ENCODE results near the gene OOSP4A.

The OOSP4A gene
- 0 reads per million in 2 donors for total RNA-seq

GRCh38 chr11:59963733-59964132 lies at the start of gene OOSP4A:
Gene OOSP4A (plus strand): TSS chr11:59964033. CDS start chr11:59964033, 0 bp downstream.
- no peak for DNase-seq

DNA sequence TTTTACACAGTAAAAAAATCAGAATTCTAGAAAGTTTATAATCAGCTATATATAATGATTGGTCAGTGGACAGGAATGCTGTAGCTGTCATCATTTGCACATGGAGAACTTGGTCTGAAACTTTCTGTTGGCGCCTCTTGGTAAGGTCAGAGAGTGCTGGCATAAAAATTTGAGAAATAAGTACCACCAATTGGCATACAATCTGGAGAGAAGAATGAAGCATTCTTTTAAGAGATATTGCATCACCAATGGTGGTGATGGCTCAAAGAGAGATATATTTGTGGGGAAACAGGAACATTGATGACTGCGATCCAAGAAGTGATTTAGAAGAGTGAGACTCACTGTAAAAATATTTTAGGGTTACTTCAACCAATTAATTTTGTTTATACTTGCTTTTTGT lies 45.4 kb upstream of the OOSP4A start:
- no peak for DNase-seq

- peak in 1 of 5 experiments; percentile 24 for DNase-seq
These were observed 44.7 kb upstream of the OOSP4A start for GRCh38 chr11:59918987-59919589.

DNA sequence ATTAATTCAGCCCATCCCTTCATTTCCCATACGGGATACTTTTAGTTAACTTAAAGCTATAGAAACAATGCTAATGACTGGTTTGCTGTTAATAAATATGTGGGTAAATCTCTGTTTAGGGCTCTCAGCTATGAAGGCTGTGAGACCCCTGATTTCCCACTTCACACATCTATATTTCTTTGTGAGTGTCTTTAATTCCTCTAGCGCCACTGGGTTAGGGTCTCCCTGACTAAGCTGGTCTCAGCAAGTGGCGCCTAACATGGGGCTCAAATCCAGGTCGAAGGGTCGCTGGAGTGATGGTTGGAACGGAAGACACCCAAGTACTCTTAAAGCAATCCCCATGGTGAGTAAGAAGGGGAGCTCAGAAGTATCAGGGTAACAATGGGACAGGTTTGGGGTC lies 40.0 kb upstream of the OOSP4A start:
- peak in 1 of 5 experiments; percentile 14 for DNase-seq

- no peak for DNase-seq
These were observed 32.1 kb upstream of the OOSP4A start for GRCh38 chr11:59931688-59932087.

GRCh38 chr11:59938132-59938531 lies 25.7 kb upstream of the OOSP4A start, which contains the start of gene OOSP1:
Gene OOSP1 (plus strand): TSS chr11:59938432. CDS start chr11:59938455, 23 bp downstream.
- no peak for DNase-seq

- no peak for DNase-seq
These were observed 25.1 kb upstream of the OOSP4A start for GRCh38 chr11:59938718-59939117.

DNA sequence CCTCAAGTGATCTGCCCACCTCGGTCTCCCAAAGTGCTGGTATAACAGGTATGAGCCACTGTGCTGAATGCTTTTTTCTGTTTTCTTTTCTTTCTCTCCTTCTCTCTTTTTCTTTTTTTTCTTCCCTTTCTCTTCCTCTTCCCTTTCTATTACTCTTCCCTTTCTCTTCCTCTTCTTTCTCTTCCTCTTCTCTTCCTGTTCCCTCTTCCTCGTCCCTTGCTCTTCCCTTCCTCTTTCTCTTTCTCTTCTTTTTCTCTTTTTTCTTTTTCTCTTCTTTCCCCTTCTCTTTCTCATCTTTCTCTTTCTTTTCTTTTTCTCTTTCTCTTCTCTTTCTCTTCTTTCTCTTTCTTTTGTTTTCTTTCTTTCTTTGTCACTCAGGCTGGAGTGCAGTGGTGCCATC lies 24.4 kb upstream of the OOSP4A start:
- DNase-seq: no peak

DNA sequence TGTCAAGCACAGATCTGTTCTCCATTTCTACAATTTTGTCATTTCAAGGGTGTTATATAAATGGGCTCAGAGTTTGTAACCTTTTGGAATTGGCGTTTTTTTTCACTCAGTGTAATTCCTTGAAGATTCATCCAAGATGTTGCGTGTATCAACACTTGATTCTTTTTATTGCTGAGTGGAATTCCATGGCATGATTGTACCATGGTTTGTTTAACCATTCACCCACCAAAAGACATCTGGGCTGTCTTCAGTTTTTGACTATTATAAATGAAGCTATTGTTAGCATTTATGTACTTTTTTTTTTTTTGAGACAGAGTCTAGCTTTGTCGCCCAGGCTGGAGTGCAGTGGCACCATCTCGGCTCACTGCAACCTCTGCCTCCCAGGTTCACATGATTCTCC lies 22.7 kb upstream of the OOSP4A start:
- DNase-seq: no peak

DNA sequence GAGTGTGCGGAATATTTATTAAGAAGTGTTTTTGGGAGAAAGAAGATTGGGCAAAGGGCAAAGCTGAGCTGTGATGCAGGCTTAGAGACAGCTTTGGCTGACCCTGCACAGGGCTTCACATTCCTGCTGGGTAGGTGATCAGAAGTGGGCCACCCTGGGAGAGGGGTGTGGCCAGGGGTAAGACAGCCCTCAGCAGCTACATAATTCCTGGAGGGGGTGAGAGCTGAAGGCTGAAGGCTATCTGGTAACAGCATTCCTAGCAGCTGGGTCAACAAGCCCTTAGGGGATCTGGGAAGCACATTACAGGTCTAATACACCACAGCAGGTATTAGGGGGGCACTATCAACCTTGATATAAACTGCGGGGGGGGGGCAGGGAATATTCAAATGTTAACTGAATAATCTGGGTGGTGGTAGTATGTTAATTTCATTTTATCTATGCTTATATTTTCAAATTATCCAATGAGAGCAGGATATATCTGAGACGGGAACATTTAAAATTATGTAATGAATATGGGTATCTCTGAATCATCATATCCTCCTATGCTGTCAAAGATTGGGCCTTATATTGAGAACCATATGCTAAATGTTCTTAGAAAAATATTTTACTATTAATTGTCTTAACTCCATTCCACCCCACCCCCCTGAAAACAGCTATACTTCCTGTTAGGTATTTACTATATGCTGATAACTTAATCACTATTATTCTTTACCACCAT lies 19.7 kb upstream of the OOSP4A start:
- DNase-seq: no peak

DNA sequence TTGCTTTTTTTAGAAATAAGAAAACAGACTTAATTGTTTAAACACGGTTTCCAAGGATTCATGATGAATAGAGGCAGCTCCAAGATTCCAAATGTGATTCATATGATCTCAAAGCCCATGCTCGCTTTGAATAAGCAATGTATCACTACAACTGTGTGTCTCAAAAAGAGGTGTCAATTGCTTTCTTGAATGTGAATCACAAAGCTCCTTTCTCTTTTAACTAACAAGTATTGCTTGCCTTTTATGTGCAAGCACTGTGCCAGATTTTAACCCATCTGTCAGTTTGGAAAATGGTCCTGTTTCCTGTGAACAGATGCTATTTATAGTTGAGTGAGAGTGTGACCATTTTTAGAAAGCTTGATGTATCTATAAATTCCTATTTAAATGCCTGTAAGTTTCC lies 19.1 kb upstream of the OOSP4A start:
- DNase-seq: no peak

- no peak for DNase-seq
These were observed 10.2 kb upstream of the OOSP4A start for GRCh38 chr11:59953463-59954218.

GRCh38 chr11:59954219-59954847 lies 9.5 kb upstream of the OOSP4A start:
- DNase-seq: no peak

- no peak for DNase-seq
These were observed 6.7 kb upstream of the OOSP4A start for GRCh38 chr11:59957094-59957493.

GRCh38 chr11:59960502-59961381 lies 3.1 kb upstream of the OOSP4A start:
- no peak for DNase-seq

DNA sequence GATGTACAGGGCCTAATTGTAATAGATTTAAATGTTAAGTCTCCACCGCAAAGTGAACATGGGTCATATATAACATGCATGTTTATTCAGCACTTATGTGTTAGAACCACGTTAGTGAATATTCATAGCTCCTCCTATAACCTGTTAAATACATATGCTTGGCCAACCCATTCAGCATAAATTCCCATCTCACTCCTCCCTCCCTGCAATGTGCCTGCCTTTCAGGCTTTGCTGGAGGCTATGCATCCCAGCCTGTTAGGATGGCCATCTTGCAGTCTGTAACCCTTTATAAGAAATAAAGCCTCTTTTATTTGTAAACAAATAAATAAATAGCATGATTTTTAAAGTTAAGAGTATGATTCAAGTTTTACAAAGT lies 1.7 kb upstream of the OOSP4A start:
- no peak for DNase-seq

DNA sequence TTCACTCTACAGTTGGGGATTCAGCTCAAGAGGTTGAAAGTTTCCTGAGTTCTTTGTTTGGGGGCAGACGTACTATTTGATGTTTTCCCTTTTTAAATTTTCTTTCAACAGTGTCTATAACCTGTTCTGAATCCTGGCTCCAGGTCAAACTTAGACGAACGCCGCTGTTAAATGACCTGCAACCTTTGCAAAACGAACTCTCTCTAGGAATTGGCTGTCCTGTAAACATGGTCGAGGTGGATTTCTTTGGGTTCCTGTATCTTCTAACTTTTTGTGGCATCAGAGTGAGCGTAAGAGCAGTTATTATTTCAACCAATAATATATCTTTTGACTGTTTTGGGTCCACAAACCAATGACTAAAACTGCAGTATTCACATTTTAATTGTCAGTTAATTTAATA lies 1.6 kb downstream of the OOSP4A start:
- no peak for DNase-seq

DNA sequence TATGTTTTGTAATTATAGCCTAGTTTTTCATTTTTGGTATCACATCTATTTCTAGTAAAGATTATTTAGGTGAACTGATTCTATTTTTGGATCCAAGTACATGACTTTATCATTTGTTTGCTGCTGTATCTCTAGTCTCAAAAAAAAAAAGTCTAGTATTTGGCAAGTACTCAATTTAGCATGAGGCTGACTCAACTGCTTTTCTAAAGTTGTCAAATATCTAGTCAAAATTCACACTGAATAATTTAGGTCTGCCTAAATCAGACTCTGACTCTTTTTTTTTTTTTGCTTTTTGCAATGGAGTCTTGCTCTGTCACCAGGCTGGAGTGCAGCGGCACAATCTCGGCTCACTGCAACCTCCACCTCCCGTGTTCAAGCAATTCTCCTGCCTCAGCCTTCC lies 2.4 kb downstream of the OOSP4A start:
- DNase-seq: no peak

DNA sequence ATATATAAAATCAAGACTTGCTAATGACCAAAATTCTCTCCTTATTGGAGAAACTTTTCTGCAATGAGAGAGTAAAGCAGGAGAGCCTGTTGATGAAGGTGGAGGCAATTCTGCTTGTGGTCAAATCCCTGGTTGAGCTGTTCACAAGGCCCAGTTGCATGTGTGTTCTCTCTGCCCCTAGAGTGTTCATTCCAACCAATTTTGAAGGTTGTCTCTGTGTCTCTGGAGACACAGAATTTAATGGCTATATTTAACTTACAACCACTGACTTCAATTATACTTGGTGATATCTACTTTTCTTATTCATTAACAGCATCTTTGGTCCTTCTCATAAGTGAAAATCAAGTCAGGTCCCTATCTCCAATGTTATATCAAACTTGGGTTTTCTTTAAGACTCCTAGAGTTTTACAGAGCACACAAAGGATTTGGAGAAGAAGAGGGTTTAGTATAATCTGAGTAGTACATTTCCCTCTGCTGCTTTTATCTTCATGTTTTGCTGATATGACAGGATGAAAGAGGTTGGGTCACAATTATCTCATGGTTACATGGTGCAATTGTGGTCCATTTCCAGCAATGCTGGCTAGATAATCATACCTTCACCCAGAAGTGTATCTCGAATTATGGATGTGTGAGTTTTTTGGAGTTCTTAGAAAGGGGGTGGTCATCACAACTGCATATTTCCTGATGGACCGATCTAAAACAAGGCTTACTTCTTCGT lies 4.0 kb downstream of the OOSP4A start:
- no peak for DNase-seq

- no peak for DNase-seq
These were observed 4.6 kb downstream of the OOSP4A start for GRCh38 chr11:59968395-59968783.

DNA sequence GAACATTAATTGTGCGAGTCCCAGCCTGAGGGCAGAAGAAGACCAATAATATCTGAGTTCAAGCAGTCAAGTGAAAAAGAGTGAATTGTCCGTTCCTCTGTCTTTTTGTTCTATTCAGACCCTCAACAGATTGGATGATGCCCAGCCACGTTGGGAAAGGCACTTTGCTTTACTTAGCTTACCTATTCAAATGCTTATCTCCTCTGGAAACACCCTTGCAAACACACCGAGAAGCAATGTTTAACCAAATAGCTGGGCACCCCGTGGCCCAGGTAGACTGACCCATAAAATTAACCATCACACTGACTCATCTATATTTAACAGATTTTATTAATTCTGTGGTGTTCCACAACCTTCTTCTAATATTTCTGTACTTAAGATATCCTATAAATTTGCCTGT lies 9.3 kb downstream of the OOSP4A start:
- DNase-seq: no peak

Data from T-helper 2 cell (primary cell).